Neuronal stem cell (in vitro differentiated cells): ENCODE measurements around the gene MPRIP.
A peak's percentile ranks its signal among the peaks of the same experiment; 100 is the strongest.

Experiments used
- DNase-seq: peaks from one replicate; pipeline ENCODE4 v3.0.0-alpha.2; 2013; ENCODE audit warnings: low spot score
- H2AFZ ChIP-seq: one replicate; pipeline ENCODE4 v1.6.1; 2013; ENCODE audit warnings: mild to moderate bottlenecking, low read length, inconsistent platforms
- H2AK5ac ChIP-seq: 2 replicates; pipeline ENCODE4 v1.6.1; 2013; ENCODE audit warnings: low read depth, mild to moderate bottlenecking, inconsistent platforms, low read length, moderate library complexity, mixed read lengths
- H2BK120ac ChIP-seq: 2 replicates; pipeline ENCODE4 v1.6.1; 2013; ENCODE audit warnings: low read depth, mild to moderate bottlenecking, inconsistent platforms, low read length, moderate library complexity, mixed read lengths
- H2BK12ac ChIP-seq: one replicate; pipeline ENCODE4 v1.6.1; 2013; ENCODE audit warnings: low read length, inconsistent platforms
- H2BK15ac ChIP-seq: 2 replicates; pipeline ENCODE4 v1.6.1; 2013; ENCODE audit warnings: mild to moderate bottlenecking, low read length, inconsistent platforms, mixed read lengths
- H2BK5ac ChIP-seq: one replicate; pipeline ENCODE4 v1.6.1; 2013; ENCODE audit warnings: inconsistent platforms, mild to moderate bottlenecking, low read length, moderate library complexity
- H3K14ac ChIP-seq: one replicate; pipeline ENCODE4 v1.6.1; 2013; ENCODE audit warnings: low read length, inconsistent platforms
- H3K18ac ChIP-seq: 2 replicates; pipeline ENCODE4 v1.6.1; 2013; ENCODE audit warnings: low read length, inconsistent platforms
- H3K23ac ChIP-seq: 2 replicates; pipeline ENCODE4 v1.6.1; 2013; ENCODE audit warnings: low read depth, mild to moderate bottlenecking, mixed read lengths, low read length, inconsistent platforms; ENCODE audit not compliant: poor library complexity
- H3K27ac ChIP-seq: replicated peaks from 3 replicates; pipeline ENCODE4 v1.5.1; 2013; ENCODE audit warnings: low read length, inconsistent platforms
- H3K27me3 ChIP-seq, 3 experiments: 2 replicates each; pipeline ENCODE4 v1.6.1; 2013; ENCODE audit warnings: low read length in 3 of 3, mild to moderate bottlenecking in 2 of 3, inconsistent platforms in 1 of 3, low read depth in 1 of 3, mixed read lengths in 1 of 3, moderate library complexity in 1 of 3; ENCODE audit not compliant: control insufficient read depth in 3 of 3, insufficient read depth in 3 of 3
- H3K36me3 ChIP-seq, 2 donors: replicated peaks in 1 of 2; 2 replicates each; pipeline ENCODE4 v1.6.1; 2013; ENCODE audit warnings: low read length in 2 of 2; ENCODE audit not compliant: control insufficient read depth in 2 of 2, insufficient read depth in 2 of 2
- H3K4ac ChIP-seq: 2 replicates; pipeline ENCODE4 v1.6.1; 2013; ENCODE audit warnings: inconsistent platforms, mild to moderate bottlenecking, low read length, moderate library complexity
- H3K4me1 ChIP-seq, 2 donors: 1 replicate in 1 of 2; 2 replicates in 1 of 2; pipeline ENCODE4 v1.6.1; 2013; ENCODE audit warnings: low read length in 2 of 2, low read depth in 1 of 2; ENCODE audit not compliant: control insufficient read depth in 2 of 2, insufficient read depth in 1 of 2
- H3K4me2 ChIP-seq: one replicate; pipeline ENCODE4 v1.6.1; 2013; ENCODE audit warnings: mild to moderate bottlenecking, low read length, inconsistent platforms; ENCODE audit not compliant: insufficient read depth, poor library complexity, severe bottlenecking
- H3K4me3 ChIP-seq, 2 donors: 2 replicates each; pipeline ENCODE4 v1.5.1; 2013; ENCODE audit warnings: low read length in 2 of 2, mild to moderate bottlenecking in 2 of 2, inconsistent platforms in 1 of 2, moderate library complexity in 1 of 2
- H3K79me1 ChIP-seq: one replicate; pipeline ENCODE4 v1.6.1; 2013; ENCODE audit warnings: low read depth, mild to moderate bottlenecking, inconsistent platforms, low read length, moderate library complexity
- H3K9ac ChIP-seq: one replicate; pipeline ENCODE4 v1.6.1; 2013; ENCODE audit warnings: mild to moderate bottlenecking, low read depth, low read length, inconsistent platforms; ENCODE audit not compliant: poor library complexity
- H3K9me3 ChIP-seq, 2 donors: replicated peaks in 1 of 2; 2 replicates each; pipeline versions ENCODE3 to v1.6.1; 2013; ENCODE audit warnings: low read length in 2 of 2, mild to moderate bottlenecking in 2 of 2, inconsistent platforms in 1 of 2, low read depth in 1 of 2, mixed read lengths in 1 of 2, moderate library complexity in 1 of 2; ENCODE audit not compliant: control insufficient read depth in 2 of 2, insufficient read depth in 1 of 2
- H4K8ac ChIP-seq: one replicate; pipeline ENCODE4 v1.6.1; 2013; ENCODE audit warnings: low read depth, mild to moderate bottlenecking, inconsistent platforms, low read length, moderate library complexity
- H4K91ac ChIP-seq: one replicate; pipeline ENCODE4 v1.6.1; 2013; ENCODE audit warnings: low read length, low read depth, mild to moderate bottlenecking, inconsistent platforms; ENCODE audit not compliant: poor library complexity
- WGBS, 2 donors: extraction: QIAGEN DNeasy Blood & Tissue Kit; methylation state at CpG; one replicate each; pipeline ENCODE4 v1.1.7; 2013; ENCODE audit warnings: missing lambda C conversion rate in 2 of 2, mixed read lengths in 1 of 2; ENCODE audit not compliant: insufficient read length in 2 of 2, insufficient replicate concordance in 1 of 2; ENCODE audit errors: extremely low coverage in 2 of 2; 5-methylcytosine and 5-hydroxymethylcytosine counted together

Gene MPRIP

GRCh38 chr17:17154556-17154955 lies 112.3 kb downstream of the MPRIP start:
- no peak overlapping the region for H3K14ac ChIP-seq
- no peak overlapping the region for H3K23ac ChIP-seq
- no peak overlapping the region for H2BK15ac ChIP-seq
- WGBS, 2 donors, result no CpG with 5 or more reads among the region's 5 CpGs
- no peaks in the 10 kb centered on the region for H3K9me3 ChIP-seq
- H3K79me1 ChIP-seq, result no peaks in the 10 kb centered on the region
- H3K18ac ChIP-seq, result no peak overlapping the region
- no peak overlapping the region for H2BK12ac ChIP-seq
- no peak overlapping the region for H2AFZ ChIP-seq
- H3K4me3 ChIP-seq, result no peak overlapping the region
- H2BK120ac ChIP-seq, result no peak overlapping the region
- H2AK5ac ChIP-seq, result no peak overlapping the region
- no peak overlapping the region for H3K9ac ChIP-seq
- H3K27ac ChIP-seq, result no peak overlapping the region
- peaks cover 0 to 2% of the 10 kb centered on the region in 2 donors for H3K4me1 ChIP-seq
- DNase-seq, result no peak
- H3K27me3 ChIP-seq, result no peaks in the 10 kb centered on the region
- no peak overlapping the region for H2BK5ac ChIP-seq
- H4K8ac ChIP-seq, result no peak overlapping the region
- no peak overlapping the region for H3K4me2 ChIP-seq
- peaks cover 49 to 93% of the 10 kb centered on the region in 2 donors for H3K36me3 ChIP-seq
- H3K4ac ChIP-seq, result no peak overlapping the region
- H4K91ac ChIP-seq, result no peak overlapping the region

GRCh38 chr17:17154981-17155380 lies 112.7 kb downstream of the MPRIP start:
- Histone ChIP-seq H3K27ac (no peak overlapping the region), H3K4me1 (peaks cover 0 to 2% of the 10 kb centered on the region in 2 donors), H4K91ac (no peak overlapping the region), H2AFZ (no peak overlapping the region), H2BK12ac (no peak overlapping the region), H3K4me3 (no peak overlapping the region), H2BK120ac (no peak overlapping the region), H3K9ac (no peak overlapping the region), H3K79me1 (no peaks in the 10 kb centered on the region), H3K4me2 (no peak overlapping the region), H2BK15ac (no peak overlapping the region), H3K18ac (no peak overlapping the region), H2AK5ac (no peak overlapping the region), H2BK5ac (no peak overlapping the region), H3K14ac (no peak overlapping the region), H3K36me3 (peaks cover 50 to 93% of the 10 kb centered on the region in 2 donors), H3K27me3 (no peaks in the 10 kb centered on the region), H3K23ac (no peak overlapping the region), H4K8ac (no peak overlapping the region), H3K9me3 (no peaks in the 10 kb centered on the region), H3K4ac (no peak overlapping the region)
- no peak for DNase-seq
- WGBS, 2 donors, result no CpG with 5 or more reads among the region's 8 CpGs

GRCh38 chr17:17155568-17155967 lies 113.3 kb downstream of the MPRIP start:
- H3K9ac ChIP-seq, result no peak overlapping the region
- no peak overlapping the region for H3K4me3 ChIP-seq
- no peak overlapping the region for H2BK15ac ChIP-seq
- no peak overlapping the region for H3K23ac ChIP-seq
- no peak overlapping the region for H2BK5ac ChIP-seq
- no peak overlapping the region for H2AFZ ChIP-seq
- H3K9me3 ChIP-seq, result no peaks in the 10 kb centered on the region
- no peak overlapping the region for H2BK12ac ChIP-seq
- peaks cover 48 to 91% of the 10 kb centered on the region in 2 donors for H3K36me3 ChIP-seq
- no peak overlapping the region for H4K91ac ChIP-seq
- H3K4me2 ChIP-seq, result no peak overlapping the region
- H4K8ac ChIP-seq, result no peak overlapping the region
- no peak overlapping the region for H2BK120ac ChIP-seq
- H3K4ac ChIP-seq, result no peak overlapping the region
- H3K27me3 ChIP-seq, result no peaks in the 10 kb centered on the region
- no peak overlapping the region for H3K18ac ChIP-seq
- WGBS, 2 donors, result no CpG with 5 or more reads among the region's 3 CpGs
- no peak for DNase-seq
- no peak overlapping the region for H3K14ac ChIP-seq
- H3K4me1 ChIP-seq, result peaks cover 0 to 2% of the 10 kb centered on the region in 2 donors
- H3K79me1 ChIP-seq, result no peaks in the 10 kb centered on the region
- H2AK5ac ChIP-seq, result no peak overlapping the region
- H3K27ac ChIP-seq, result no peak overlapping the region

GRCh38 chr17:17156107-17156506 lies 113.8 kb downstream of the MPRIP start:
- Histone ChIP-seq H3K14ac (no peak overlapping the region), H3K36me3 (peaks cover 50 to 91% of the 10 kb centered on the region in 2 donors), H3K18ac (no peak overlapping the region), H3K27me3 (no peaks in the 10 kb centered on the region), H2BK12ac (no peak overlapping the region), H2BK5ac (no peak overlapping the region), H2AFZ (no peak overlapping the region), H4K8ac (no peak overlapping the region), H3K4me2 (no peak overlapping the region), H4K91ac (no peak overlapping the region), H3K9me3 (no peaks in the 10 kb centered on the region), H3K79me1 (no peaks in the 10 kb centered on the region), H3K27ac (no peak overlapping the region), H3K9ac (peak overlapping the region; percentile 67), H3K23ac (no peak overlapping the region), H3K4me1 (peaks cover 0 to 2% of the 10 kb centered on the region in 2 donors), H3K4me3 (no peak overlapping the region), H2BK120ac (no peak overlapping the region), H3K4ac (no peak overlapping the region), H2AK5ac (no peak overlapping the region), H2BK15ac (no peak overlapping the region)
- no peak for DNase-seq
- no CpG with 5 or more reads among the region's 4 CpGs for WGBS, 2 donors
